Measurements from ENCODE around the gene THSD4. TPM values are rescaled to one million over a fixed set of nuclear protein-coding genes. Genes with fewer than 3 reads are reported as not detected.

Gene THSD4
- polyA plus RNA-seq, 1 donor (not counting 4 experiments of a cell fraction or from before 2014, with no cell fraction given) = 24.5 TPM

DNA sequence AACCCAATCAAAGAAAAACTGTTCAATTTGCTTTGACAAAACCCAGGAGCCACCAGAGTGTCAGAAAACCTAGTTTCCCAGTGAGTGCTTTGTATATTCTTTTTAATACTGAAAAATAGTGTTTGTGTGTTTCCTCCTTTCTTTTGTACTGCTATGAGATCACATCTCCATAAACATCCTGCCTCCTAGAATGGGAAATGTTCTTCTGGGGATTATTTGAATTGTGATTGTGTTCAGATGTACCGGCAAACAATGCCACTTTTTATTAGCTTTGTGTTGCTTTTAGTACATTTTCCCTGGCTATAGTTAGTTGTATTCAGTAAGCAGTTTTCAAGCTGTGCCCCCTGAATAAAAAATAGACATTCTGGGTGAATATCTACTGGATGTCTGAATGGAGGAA, 547.0 kb downstream of the THSD4 start:
- H3K4me1 ChIP-seq (ENCODE audit: control insufficient read depth, extremely low read depth, insufficient read depth, low read length) = peaks cover 16% of the 10 kb centered on the region
- peaks cover 4% of the 10 kb centered on the region in 2 experiments for H3K36me3 ChIP-seq (ENCODE audit: control insufficient read depth in 2 of 2, extremely low read depth in 1 of 2, insufficient read depth in 2 of 2, low read length in 2 of 2)
- dilution Hi-C loops (cut with MboI; ENCODE audit: extremely low pct_ligation_motif_present, low sequenced_read_pairs) = no loop called here
- FAIRE-seq = no peak
- H3K27ac ChIP-seq (ENCODE audit: control insufficient read depth, insufficient read depth, low read length) = no peak overlapping the region
- H3K9ac ChIP-seq (ENCODE audit: control insufficient read depth, extremely low read depth, insufficient read depth, low read length) = no peak overlapping the region
- no peak for TF ChIP-seq EZH2 (IDR thresholded peaks at IDR 0.05; ENCODE audit: low read length)
- TF ChIP-seq, protein P1, sequence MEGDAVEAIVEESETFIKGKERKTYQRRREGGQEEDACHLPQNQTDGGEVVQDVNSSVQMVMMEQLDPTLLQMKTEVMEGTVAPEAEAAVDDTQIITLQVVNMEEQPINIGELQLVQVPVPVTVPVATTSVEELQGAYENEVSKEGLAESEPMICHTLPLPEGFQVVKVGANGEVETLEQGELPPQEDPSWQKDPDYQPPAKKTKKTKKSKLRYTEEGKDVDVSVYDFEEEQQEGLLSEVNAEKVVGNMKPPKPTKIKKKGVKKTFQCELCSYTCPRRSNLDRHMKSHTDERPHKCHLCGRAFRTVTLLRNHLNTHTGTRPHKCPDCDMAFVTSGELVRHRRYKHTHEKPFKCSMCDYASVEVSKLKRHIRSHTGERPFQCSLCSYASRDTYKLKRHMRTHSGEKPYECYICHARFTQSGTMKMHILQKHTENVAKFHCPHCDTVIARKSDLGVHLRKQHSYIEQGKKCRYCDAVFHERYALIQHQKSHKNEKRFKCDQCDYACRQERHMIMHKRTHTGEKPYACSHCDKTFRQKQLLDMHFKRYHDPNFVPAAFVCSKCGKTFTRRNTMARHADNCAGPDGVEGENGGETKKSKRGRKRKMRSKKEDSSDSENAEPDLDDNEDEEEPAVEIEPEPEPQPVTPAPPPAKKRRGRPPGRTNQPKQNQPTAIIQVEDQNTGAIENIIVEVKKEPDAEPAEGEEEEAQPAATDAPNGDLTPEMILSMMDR (optimal IDR thresholded peaks at IDR 0.05 in 1 of 3, IDR thresholded peaks at IDR 0.05 in 1 of 3, conservative IDR thresholded peaks at IDR 0.05 in 1 of 3; ENCODE audit: extremely low read depth in 1 of 3, insufficient read depth in 2 of 3, low read length in 3 of 3) = no peak
- no peak overlapping the region for H3K4me3 ChIP-seq (ENCODE audit: control insufficient read depth in 2 of 3, extremely low read depth in 1 of 3, insufficient read depth in 2 of 3, low read depth in 1 of 3, low read length in 3 of 3)
- H3K27me3 ChIP-seq (ENCODE audit: control insufficient read depth, extremely low read depth, insufficient read depth, low read length) = no peaks in the 10 kb centered on the region
- H3K4me2 ChIP-seq (ENCODE audit: control insufficient read depth, extremely low read depth, insufficient read depth, low read depth, low read length) = no peak overlapping the region
- H3K9me1 ChIP-seq (ENCODE audit: control insufficient read depth, extremely low read depth, insufficient read depth, low read length) = no peaks in the 10 kb centered on the region
- no peak overlapping the region for H2AFZ ChIP-seq (ENCODE audit: control insufficient read depth, low read length)
- H3K9me3 ChIP-seq (ENCODE audit: control insufficient read depth, low read depth, low read length) = no peaks in the 10 kb centered on the region
- no peak for DNase-seq (ENCODE audit: low read depth, low spot score)
- no peaks in the 10 kb centered on the region for H4K20me1 ChIP-seq (ENCODE audit: control insufficient read depth, extremely low read depth, insufficient read depth, low read length)
- H3K79me2 ChIP-seq (ENCODE audit: control insufficient read depth, insufficient read depth, low read length) = no peaks in the 10 kb centered on the region

DNA sequence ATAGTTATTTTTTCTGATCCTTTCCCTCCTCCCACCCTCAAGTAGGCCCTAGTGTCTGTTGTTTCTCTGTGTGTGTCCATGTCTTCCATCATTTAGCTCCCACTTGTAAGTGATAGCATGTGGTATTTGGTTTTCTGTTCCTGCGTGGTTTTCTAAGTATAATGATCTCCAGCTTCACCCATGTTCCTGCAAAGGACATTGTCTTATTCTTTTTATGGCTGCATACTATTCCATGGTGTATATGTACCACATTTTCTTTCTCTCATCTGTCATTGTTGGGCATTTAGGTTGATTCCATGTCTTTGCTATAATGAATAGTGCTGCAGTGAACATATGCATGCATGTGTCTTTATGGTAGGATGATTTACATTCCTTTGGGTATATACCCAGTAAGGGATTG, 549.4 kb downstream of the THSD4 start:
- Histone ChIP-seq H2AFZ (ENCODE audit: control insufficient read depth, low read length) (no peak overlapping the region), H3K9me3 (ENCODE audit: control insufficient read depth, low read depth, low read length) (no peaks in the 10 kb centered on the region), H4K20me1 (ENCODE audit: control insufficient read depth, extremely low read depth, insufficient read depth, low read length) (no peaks in the 10 kb centered on the region), H3K4me2 (ENCODE audit: control insufficient read depth, extremely low read depth, insufficient read depth, low read depth, low read length) (no peak overlapping the region), H3K27me3 (ENCODE audit: control insufficient read depth, extremely low read depth, insufficient read depth, low read length) (no peaks in the 10 kb centered on the region), H3K36me3 (ENCODE audit: control insufficient read depth in 2 of 2, extremely low read depth in 1 of 2, insufficient read depth in 2 of 2, low read length in 2 of 2) (peaks cover 4 to 6% of the 10 kb centered on the region in 2 experiments), H3K79me2 (ENCODE audit: control insufficient read depth, insufficient read depth, low read length) (no peaks in the 10 kb centered on the region), H3K9me1 (ENCODE audit: control insufficient read depth, extremely low read depth, insufficient read depth, low read length) (no peaks in the 10 kb centered on the region), H3K4me1 (ENCODE audit: control insufficient read depth, extremely low read depth, insufficient read depth, low read length) (peaks cover 10% of the 10 kb centered on the region), H3K27ac (ENCODE audit: control insufficient read depth, insufficient read depth, low read length) (no peak overlapping the region), H3K9ac (ENCODE audit: control insufficient read depth, extremely low read depth, insufficient read depth, low read length) (no peak overlapping the region), H3K4me3 (ENCODE audit: control insufficient read depth in 2 of 3, extremely low read depth in 1 of 3, insufficient read depth in 2 of 3, low read depth in 1 of 3, low read length in 3 of 3) (no peak overlapping the region)
- no peak for DNase-seq (ENCODE audit: low read depth, low spot score)
- dilution Hi-C loops (cut with MboI; ENCODE audit: extremely low pct_ligation_motif_present, low sequenced_read_pairs) = no loop called here
- TF ChIP-seq EZH2 (IDR thresholded peaks at IDR 0.05; ENCODE audit: low read length) = no peak
- TF ChIP-seq, protein P1 (optimal IDR thresholded peaks at IDR 0.05 in 1 of 3, IDR thresholded peaks at IDR 0.05 in 1 of 3, conservative IDR thresholded peaks at IDR 0.05 in 1 of 3; ENCODE audit: extremely low read depth in 1 of 3, insufficient read depth in 2 of 3, low read length in 3 of 3) = no peak
- FAIRE-seq = no peak
